H1 (cell line): ENCODE data around the gene PCED1B. TPM values are rescaled to one million over a fixed set of nuclear protein-coding genes. Genes with fewer than 3 reads are reported as not detected.

ENCODE experiments used
- BCL11A ChIP-seq, 2 experiments: IDR thresholded peaks; one replicate each; pipeline ENCODE4 v1.6.1; 2011; ENCODE audit warnings: low read depth in 2 of 2, low read length in 2 of 2, mild to moderate bottlenecking in 2 of 2
- EP300 ChIP-seq, 2 experiments: IDR thresholded peaks; 1 replicate in 1 of 2; 2 replicates in 1 of 2; pipeline ENCODE4 v1.6.1; 2011 to 2012; ENCODE audit warnings: low read depth in 2 of 2, low read length in 2 of 2, mild to moderate bottlenecking in 2 of 2, borderline replicate concordance in 1 of 2, inconsistent platforms in 1 of 2, moderate library complexity in 1 of 2
- KDM5A ChIP-seq: fragments of 200-600 bp; IDR thresholded peaks from 2 replicates; pipeline ENCODE4 v1.7.1; 2012; ENCODE audit warnings: mild to moderate bottlenecking, low read length, inconsistent platforms, mixed read lengths
- SUZ12 ChIP-seq: fragments of 200-600 bp; sonication (generic); IDR thresholded peaks from 2 replicates; pipeline ENCODE4 v1.6.1; 2012; ENCODE audit warnings: mild to moderate bottlenecking, inconsistent platforms, low read length, moderate library complexity, mixed read lengths
- polyA plus RNA-seq, 7 experiments: library from polyadenylated mRNA; depleted of rRNA in 3 of 7; stranded (reverse) in 5 of 7; unstranded in 2 of 7; fragments of >200 nt in 5 of 7; fragments of 200-250 nt in 2 of 7; gene quantifications; 1 replicate in 5 of 7; 2 replicates in 1 of 7; 4 replicates in 1 of 7; pipeline versions ENCODE4 v1.2.1 to v1.2.3, GENCODE V29; 2011 to 2013; ENCODE audit warnings: missing spikeins in 2 of 7, mixed read lengths in 2 of 7
- total RNA-seq: library from RNA; stranded (reverse); fragmentation: NEBNext Ultra II Directional; extraction: Animal tissue kit (Norgen Biotek cat#: 25700); gene quantifications from 2 replicates; pipeline ENCODE4 v1.2.1, GENCODE V29; 2021

The PCED1B gene
- total and polyA plus RNA-seq, 2 of the 8 experiments (the other 6 are each of a cell fraction or from before 2014, with no cell fraction given): 4.7 to 5.4 TPM

DNA sequence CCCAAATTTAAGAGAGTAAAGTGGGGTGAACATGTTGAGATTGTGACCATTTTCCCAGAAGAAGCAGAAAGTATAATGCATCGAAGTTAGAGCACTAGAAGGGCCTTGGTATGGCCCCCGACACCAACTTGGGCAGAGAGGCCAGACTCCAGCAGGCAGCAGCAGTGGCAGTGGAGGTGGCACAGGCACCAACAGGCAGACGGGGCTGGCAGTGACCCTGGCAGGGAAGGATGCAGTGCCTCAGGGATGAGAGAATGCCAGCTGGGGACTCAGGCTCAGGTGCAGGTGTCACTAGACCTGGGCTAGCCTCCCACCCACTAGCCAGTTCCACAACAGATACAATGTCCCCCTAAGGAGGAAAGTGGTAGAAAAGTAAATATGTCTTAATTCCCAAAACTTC is 28.0 kb downstream of the PCED1B start (continued):
- TF ChIP-seq SUZ12 (no peak), EP300 (IDR thresholded peaks at IDR 0.05; ENCODE audit: borderline replicate concordance in 1 of 2, low read depth in 2 of 2, low read length in 2 of 2) (no peak), BCL11A (IDR thresholded peaks at IDR 0.05; ENCODE audit: low read depth in 2 of 2, low read length in 2 of 2) (no peak), KDM5A (no peak)
